EH (cell line): ENCODE data around the gene CXCL17.
A peak's percentile ranks its signal among the peaks of the same experiment; 100 is the strongest.
"Not testable (repeated sequence)": the region's sequence is repeated elsewhere in the genome, so short reads cannot be mapped to it uniquely, and the experiment has no call there.

ENCODE experiments used
- DNase-seq: peaks from one replicate; pipeline ENCODE4 v3.0.0-alpha.2; 2015; ENCODE audit warnings: low read depth

Gene CXCL17, protein sequence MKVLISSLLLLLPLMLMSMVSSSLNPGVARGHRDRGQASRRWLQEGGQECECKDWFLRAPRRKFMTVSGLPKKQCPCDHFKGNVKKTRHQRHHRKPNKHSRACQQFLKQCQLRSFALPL

DNA sequence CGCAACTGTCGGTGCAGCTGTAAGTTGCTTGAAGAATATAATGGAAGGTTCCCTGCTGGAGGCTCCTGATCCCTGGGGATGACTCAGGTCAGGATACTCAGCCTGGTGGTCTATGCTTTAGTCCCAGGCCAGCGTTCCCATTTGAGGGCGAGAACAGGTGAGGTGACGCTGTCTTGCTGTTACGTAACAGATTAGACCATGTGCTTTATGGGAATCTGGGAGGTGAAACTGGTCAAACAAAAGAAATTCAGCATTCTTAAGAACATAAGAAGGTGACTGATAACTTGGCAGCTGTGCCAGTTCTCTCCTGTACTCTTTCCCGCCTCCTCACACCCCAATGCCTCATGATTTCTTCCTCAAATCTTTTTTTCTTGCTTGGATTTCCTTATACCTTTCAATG, at the start of gene CXCL17:
CXCL17 (minus strand) TSS at position 114 of the 400 bp plus-strand sequence. CDS start 114 bp downstream, outside the sequence.
- DNase-seq: no peak

DNA sequence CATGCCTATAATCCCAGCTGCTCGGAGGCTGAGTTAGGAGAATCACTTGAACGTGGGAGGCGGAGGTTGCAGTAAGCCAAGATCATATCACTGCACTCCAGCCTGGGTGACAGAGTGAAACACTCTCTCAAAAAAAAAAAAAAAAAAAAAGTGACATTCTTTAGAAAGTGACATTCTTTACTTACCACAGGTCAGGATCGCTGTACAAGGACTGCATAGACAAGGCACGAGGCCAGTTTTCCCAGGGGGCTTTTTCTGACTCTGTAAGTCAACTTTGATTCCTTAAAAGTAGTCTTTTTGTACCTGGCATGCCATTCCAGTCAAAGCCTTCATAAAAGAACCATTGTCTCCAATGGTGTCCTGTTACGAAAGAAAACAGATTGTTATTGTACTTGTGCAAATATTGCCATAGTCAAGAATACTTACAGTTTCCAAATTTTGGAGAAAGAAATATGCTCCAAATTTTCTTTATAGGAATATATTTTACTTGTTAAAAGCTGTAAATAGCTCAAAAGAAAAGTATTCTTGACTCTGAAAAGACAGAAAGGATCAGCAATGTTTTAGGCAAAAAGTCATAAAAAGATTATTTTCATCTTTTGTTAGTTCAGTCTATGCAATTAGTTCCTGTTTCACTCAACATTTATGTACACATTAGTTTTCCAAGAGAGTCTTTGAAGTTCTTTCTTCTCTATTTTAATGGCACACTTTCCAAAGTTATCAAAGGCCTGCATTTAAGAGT, 46.2 kb upstream of the CXCL17 start:
- DNase-seq: no peak

DNA sequence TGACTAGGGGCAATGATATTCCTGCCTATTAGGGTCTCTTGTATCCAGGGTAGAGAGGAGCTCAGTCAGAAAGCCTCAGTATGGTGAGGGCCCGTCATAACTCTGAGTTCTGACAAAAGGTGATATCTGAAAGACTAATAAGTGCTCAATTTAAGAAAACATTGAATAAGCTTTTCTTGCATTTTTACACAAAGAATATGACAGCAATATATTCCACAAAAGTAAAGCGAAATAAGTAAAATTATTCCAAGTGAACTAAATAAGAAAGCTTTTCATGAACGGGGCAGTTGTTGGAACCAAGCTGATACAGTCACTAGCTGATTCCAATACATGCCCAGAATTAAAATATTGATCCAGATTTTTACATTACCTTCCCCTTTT, 45.0 kb upstream of the CXCL17 start:
- DNase-seq: no peak

DNA sequence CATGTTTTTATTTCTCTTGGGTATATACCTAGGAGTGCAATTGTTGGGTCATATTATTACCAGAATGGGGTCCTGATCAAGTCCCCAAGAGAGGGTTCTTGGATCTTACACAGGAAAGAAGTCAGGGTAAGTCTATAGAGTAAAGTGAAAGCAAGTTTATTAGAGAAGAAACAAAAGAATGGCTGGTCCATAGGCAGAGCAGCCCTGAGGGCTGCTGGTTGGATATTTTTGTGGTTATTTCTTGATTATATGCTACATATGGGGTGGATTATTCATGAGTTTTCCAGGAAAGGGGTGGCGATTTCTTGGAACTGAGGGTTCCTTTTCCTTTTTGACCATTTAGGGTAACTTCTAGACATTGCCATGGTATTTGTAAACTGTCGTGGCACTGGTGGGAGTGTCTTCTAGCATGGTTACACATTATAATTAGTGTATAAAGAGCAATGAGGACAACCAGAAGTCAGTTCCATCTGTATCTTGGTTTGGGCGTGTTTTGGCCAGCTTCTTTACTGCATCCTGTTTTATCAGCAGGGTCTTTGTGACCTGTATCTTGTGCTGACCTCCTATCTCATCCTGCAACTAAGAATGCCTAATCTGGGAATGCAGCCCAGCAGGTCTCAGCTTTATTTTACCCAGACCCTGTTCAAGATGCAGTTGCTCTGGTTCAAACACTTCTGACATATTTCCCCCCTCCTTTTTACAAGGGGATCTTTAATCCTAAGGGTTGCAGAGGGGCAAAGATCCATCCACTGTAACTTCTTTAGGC, 44.5 kb upstream of the CXCL17 start:
- DNase-seq: peak; percentile 64

DNA sequence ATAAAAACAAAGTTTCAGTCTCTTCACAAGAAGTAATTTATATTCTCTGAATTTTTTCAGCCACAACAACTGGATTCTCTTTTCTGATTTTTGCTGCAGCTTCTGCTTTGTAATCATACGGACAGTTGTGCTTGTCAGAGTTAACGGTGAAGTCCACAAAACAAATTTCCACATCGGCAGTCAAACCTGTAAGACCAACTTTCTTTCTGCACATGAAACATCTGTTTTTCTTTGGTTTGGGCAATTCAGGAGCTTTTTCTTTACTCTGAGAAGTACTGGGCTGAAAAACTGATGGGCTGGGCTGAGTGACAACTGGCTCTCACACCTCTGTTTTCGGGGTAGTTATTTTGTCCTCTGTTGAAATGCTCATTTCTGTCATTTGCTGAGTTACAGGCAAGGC, 42.3 kb upstream of the CXCL17 start:
- DNase-seq: not testable (repeated sequence)

DNA sequence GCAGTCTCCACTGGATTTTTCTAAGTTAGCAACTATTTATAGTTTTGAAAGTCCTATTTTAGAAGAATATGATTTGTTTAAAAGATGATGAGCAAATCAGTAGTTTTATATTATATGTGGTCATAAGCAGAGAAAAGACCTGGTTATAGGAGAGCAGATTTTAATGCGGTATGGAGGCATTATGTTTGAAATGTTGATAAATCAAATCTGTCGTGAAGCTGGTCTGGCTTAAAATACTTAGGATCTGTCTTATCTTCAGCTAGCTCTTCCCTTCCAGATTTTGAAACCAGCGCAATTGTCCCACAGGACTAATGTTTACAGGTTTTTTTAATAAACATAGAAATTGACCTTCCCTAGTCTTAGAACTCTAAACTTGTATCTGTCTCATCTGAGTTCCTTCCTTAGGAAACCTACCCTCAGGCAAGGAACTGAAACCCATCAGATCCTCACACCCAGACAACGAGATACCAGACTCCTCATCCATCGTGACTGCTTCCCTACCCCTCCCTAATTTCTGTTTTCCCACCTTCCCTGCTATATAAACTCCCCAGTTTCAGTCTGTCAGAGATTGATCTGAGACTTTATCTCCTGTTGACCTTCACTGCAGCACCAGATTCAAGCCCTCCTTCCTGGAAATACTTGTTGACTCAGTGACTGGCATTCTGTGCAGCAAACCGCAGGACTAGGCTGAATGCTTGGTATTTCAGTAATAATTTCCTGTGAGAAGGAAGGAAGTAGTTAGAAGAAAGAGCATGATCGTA, 37.8 kb upstream of the CXCL17 start:
- peak; percentile 80 for DNase-seq

DNA sequence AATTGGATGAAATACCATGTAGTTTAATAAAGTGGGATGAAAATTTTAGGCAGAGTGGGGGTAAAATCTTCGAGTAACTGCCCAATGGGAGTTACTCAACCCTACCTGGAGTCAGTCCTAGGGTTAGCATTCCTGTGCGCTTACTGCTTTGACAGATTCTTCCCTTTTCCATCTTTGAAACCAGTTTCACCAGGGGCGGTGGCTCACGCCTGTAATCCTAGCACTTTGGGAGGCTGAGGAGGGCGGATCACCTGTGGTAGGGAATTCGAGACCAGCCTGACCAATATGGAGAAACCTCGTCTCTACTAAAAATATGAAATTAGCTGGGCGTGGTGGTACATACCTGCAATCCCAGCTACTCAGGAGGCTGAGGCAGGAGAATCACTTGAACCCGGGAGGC, 37.0 kb upstream of the CXCL17 start:
- no peak for DNase-seq

DNA sequence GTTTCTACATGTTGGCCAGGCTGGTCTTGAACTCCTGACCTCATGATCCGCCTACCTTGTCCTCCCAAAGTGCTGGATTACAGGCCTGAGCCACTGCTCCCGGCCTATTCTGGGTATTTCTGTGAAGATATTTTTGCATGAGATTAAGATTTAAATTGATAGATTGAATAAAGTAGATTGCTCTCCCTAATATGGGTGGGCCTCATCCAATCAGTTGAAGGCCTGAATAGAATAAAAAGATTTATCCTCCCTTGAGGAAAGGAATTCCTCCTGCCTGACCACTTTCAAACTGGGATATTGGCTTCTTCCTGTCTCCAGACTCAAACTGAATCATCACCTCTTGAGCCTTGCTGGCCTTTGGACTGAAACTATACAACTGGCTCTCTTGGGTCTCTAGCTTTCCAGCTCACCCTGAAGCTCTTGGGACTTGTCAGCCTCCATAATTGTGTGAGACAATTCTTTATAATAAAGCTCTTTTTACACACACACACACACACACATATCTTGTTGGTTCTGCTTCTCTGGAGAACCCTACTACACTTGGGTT, 36.1 kb upstream of the CXCL17 start:
- peak; percentile 3 for DNase-seq

DNA sequence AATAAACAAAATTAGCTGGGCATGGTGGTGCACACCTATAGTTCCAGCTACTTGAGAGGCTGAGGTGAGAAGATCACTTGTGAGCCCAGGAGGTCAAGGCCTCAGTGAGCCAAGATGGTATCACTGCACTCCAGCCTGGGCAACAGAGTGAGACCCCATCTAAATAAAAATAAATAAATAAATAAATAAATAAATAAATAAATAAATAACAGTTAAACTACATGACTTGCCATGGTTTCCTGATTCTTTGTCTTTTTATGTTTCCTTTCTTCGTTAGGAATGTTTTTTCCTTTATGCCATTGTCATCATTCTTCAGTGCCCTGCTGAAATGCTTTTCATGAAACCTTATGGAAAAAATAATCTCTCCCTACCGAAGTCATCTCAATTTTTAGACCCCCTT, 35.2 kb upstream of the CXCL17 start:
- DNase-seq: no peak

DNA sequence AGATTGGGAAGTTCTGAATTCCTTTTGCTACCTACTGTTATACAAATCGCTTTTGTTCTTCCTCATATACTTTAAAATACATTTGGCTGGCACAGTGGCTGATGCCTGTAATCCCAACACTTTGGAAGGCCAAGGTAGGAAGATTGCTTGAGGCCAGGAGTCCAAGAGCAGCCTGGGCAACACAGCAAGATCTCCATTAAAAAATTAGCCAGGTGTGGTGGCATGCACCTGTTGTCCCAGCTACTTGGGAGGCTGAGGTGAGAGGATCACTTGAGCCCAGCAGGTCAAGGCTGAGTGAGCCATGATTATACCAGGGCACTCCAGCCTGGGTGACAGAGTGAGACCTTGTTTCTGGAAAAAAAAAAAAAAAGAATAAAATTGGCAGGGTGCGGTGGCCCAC, 34.4 kb upstream of the CXCL17 start:
- DNase-seq: no peak

DNA sequence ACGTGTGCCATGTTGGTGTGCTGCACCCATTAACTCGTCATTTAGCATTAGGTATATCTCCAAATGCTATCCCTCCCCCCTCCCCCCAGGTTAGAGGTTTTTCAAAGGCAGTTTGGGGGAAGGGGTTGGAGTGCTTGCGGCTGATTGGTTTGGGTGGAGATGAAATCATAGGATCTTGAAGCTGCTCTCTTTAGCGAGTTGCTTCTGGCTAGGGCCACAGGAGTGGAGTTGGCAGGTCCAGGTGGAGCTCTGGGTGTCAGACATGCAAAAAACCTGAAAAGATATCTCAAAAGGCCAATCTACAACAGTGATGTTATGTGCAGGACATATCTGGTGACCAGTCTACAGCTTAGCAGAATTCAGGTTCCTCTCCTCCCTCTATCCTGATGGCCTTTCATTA, 32.6 kb upstream of the CXCL17 start:
- DNase-seq: no peak

DNA sequence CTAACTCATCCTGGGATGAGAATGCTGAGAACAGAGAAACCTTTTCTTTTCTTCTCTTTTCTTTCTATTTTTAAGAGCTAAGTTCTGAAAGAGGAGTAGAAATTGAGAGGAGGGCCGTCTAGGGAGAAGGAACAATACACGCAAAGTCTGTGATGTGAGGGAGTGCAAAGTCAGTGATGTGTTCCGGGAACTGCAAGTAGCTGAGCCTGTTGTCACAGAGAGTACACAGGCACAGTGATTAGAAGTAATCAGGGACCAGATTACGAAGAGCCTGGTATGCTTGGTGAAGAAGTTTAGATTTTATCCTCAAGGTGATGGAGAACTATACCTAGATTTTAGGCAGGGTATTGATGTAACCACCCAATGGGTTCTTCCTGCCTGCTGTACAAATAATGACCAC, 32.0 kb upstream of the CXCL17 start:
- DNase-seq: no peak

DNA sequence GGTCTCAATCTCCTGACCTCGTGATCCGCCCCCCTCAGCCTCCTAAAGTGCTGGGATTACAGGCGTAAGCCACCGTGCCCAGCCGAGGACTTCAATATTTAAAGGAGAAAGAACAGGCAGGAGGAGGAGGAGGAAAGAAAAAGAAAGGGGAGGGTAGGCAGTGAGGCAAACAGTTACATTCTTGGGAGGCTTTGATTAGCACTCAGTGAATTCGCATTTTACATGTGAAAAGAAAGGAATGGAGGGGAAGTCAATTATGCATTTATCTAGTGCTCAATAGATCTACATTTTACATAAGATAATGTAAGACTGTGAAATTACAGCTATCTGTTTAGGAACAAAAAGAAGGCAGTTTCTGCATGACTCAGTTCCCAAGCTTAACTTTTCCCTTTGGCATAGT, 30.9 kb upstream of the CXCL17 start:
- DNase-seq: no peak

DNA sequence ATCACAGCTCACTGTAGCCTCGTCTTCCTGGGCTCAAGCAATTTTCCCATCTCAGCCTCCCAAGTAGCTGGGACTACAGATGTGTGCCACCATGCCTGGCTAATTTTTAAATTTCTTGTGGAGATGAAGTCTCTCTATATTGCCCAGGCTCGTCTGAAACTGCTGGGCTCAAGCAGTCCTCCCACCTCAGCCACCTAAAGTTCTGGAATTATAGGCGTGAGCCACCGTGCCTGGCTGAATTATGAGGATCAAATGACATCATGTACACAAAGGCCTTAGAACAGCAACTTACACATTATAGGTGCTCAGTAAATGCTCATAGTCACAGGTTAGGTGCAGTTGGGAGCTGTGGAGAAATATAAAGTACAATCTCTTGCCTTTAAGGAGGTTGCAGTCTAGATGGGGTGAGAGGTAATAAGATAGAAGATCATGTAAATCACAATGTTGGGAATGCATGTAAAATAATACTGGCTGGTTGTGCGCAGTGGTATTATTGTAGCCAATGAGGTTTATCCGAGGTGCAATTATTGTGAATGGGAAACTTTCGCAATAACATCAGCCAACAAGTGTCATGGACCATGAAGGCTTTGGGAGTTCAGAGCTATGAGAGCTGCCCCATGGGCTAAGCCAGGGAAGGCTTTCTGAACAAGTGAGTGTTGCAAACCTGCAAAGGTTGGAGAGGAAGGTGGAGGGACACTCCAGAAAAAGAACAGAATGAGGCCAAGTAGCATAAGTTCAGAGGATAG, 29.8 kb upstream of the CXCL17 start:
- no peak for DNase-seq

DNA sequence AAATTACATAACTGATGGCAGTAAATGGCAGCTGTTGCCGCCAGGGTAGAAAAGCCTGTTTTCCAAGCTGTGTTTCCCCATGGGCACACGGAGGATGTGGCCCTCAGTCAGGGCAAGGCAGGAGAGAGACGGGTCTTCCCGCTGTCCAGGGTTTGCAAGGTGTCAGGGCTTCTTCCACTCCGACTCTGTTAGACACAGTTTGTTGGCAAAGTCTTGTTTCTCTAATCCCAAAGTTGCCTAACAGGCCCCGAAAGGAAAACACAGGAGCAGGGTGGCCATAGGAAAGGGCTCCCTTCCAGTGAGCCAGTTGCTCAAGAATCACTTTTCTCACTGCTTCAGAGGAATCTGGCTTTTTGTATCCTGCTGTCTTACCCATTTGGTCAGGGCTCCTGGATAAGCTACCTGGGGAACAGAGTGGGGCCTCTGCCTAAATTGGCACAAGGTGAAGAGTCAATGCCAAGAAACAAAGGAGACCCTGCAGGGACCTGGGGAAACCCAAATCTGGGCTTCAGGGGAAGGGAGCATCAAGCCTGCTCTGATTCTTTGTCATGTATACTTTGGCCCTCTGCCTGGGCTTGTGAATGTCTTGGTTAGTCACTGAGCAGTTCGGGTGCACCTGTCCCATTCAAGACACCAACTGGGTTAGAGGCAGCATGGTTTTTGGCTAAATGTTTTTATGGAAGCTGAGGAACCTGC, 29.0 kb upstream of the CXCL17 start:
- DNase-seq: peak; percentile 41

DNA sequence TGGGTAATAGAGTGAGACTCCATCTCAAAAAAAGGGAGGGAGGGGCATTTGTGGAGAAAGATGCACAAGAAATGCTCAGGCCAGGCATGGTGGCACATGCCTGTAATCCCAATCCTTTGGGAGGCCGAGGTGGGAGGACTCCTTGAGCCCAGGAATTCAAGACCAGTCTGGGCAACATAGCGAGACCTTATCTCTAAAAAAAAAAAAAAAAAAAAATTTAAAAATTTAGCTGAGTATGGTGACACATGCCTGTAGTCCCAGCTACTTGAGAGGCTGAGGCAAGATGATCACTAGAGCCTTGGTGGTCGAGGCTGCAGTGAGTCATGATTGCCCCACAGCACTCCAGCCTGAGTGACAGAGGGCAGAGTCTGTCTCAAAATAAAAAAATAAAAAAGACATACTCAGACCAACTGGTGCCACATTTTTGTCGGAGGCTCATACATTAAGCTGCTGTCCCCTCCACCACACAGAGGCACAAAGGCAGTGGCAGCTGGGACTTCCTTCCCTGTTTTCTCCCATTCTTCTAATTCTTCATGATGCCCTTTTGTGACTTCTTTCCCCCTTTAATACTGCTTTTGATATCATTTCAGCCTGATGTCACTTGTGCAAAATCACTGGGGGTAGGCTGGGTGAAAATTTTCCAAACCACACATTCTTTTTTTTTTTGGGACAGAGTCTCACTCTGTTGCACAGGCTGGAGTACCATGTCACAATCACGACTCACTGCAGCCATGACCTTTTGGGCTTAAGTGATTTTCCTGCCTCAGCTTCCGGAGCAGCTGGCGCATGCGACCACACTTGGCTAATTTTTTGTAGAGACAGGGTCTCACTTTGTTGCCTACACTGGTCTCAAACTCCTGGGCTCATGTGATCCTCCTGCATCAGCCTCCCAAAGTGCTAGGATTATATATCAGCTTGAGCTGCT, 26.8 kb upstream of the CXCL17 start:
- DNase-seq: peak; percentile 64

DNA sequence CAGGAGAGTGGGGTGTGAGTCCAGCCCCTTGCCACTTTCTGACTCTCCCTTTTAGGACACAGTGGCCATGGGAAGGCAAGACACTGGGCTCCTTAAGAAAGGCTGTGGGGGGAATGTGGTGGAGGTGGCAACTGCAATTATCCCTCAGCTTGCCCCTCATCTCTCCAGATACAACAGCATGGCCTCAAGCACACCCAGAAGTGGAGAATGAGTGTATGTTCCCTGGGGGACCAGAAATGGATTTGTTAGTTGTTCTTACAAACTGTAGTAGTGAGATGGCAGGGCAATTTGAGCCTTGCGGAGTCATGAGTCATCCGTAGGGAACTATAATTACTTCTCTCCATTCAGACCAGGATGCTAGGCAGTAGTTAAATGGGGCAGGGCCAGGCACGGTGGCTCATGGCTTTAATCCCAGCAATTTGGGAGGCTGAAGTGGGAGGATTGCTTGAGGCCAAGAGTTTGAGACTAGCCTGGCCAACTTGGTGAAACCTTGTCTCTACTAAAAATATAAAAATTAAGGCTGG, 25.6 kb upstream of the CXCL17 start:
- peak; percentile 89 for DNase-seq

DNA sequence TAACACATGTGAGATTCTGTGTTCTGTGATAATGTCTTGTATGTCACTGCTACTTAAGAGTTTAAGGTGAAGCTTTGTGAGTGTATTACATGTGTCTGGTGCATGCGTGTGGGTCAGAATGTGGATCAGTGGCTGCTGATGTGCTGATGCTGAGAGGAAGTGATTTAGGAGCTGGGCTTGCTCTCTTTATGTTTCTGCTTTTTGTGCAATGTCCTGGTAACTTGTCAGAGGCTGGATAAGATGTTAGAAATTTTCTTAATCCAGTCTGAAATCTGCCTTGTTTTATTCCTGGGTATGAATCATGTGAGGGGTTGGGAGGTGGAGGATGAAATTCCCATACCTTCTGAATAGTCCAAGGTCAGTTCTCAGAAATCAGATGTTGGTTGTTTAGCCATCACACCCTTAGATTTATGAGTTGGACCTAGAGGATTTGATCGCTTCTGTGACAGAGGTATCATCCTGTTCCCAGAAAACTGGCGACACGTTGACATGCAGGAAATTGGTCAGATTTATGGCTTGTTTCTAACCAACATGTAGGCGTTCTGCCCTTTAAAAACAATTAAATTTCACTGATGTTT, 24.5 kb upstream of the CXCL17 start:
- peak; percentile 30 for DNase-seq

DNA sequence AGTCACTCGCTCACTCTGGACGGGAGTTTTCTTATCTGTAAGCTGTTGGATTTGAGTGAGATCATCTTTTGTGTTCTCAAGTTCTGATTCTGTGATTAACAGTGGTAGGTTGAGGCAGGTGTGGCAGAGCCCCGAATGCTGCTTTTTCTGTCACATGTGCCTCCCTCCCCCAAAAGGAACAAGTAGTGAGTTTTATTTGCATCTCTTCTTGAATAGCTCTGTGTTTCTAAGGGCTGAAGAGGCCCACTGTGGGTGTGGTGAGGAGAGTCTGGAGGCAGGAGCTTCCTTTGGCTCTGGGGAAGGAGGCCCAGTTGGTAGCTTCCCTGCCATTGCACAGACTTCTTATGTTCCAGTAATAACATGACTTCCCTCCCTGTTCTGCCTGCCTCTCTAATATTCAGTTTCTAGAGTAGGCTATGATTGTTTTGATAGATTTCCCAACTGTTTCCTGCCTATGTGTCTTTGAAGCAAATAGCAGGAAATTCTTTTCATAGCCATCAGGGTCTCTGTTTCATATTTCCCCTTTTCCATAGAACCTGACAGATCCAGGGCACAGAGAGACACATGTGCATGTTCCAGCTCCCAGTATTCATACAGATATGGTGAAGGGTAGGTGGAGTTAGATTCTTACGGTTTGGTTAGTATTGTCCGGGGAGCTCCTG, 23.9 kb upstream of the CXCL17 start:
- peak; percentile 20 for DNase-seq
